ENCODE data around the gene EPS8.

DNA sequence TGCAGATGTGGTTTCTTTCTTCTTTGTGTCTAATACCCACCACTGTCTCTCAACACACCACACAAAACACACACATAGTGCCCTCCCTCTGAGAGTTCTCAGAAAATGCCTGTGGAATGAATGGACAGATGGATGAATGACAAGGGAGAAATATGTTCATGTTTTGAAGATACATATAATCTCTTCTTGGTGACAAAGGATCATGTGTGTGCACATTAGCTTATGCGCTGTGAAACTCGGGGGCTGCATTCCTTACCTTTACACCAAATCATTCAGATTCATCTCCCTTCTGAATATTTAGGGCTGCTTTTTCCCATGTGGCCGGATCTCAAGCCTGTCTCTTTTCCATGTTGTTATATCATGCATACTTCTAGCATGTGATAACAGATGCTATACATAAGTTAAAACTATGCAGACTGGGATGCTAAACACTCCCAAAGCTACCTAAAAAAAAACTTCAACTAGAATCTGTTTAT, 111.4 kb downstream of the EPS8 start:
- TF ChIP-seq EZH2 (IDR thresholded peaks at IDR 0.05), result no peak
- no peak for TF ChIP-seq POLR2AphosphoS5 (IDR thresholded peaks at IDR 0.05; ENCODE audit: borderline replicate concordance, low read depth, low read length)
- TF ChIP-seq FOXP2 (optimal IDR thresholded peaks at IDR 0.05; ENCODE audit: control extremely low read depth, extremely low read length, insufficient read depth), result no peak

Measured in SK-N-MC (cell line).